Fibroblast of skin of left quadriceps (primary cell): ENCODE data around the gene CCDC27.
"Not testable (repeated sequence)": the region's sequence is repeated elsewhere in the genome, so short reads cannot be mapped to it uniquely, and the experiment has no call there.

ENCODE experiments used
- DNase-seq, 2 experiments: peaks; one replicate each; pipeline ENCODE4 v3.0.0-alpha.2; 2013; ENCODE audit warnings: low read depth in 2 of 2

The CCDC27 gene

DNA sequence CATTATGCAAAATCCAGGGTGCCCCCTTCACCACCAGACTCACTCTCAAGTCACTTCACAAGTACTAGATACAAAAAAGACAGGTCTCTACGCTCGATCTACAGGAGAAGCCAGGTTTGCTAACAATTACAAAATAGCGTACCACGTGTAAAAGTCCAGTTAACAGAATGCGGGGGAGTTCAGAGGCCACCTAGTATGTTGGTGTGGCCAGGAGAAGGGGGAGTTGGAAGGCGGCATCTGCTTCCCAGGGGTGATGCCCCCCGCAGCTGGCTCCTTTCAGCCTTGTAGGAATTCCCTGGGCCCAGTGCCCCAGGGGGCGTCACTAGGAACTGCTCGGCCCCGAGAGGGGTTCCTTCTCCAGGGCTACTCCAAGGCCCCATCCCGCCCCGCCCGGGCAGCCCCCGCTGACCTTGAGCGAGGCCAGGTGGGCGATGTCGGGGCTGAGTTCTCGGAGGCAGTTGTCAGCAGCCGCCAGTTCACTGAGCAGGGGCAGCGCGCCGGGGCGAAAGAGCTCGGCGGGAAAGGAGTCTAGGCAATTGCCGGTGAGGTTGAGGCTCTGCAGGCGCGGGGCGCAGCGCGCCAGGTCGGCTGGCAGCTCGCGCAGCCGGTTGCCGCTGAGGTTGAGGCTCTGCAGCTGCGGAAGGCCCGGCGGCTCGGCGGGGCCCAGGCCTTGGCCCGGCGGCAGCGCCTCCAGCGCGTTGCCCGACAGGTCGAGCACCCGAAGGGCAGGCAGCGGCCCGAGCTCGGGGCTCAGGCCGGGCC is 43.4 kb downstream of the CCDC27 start:
- DNase-seq, result no peak

DNA sequence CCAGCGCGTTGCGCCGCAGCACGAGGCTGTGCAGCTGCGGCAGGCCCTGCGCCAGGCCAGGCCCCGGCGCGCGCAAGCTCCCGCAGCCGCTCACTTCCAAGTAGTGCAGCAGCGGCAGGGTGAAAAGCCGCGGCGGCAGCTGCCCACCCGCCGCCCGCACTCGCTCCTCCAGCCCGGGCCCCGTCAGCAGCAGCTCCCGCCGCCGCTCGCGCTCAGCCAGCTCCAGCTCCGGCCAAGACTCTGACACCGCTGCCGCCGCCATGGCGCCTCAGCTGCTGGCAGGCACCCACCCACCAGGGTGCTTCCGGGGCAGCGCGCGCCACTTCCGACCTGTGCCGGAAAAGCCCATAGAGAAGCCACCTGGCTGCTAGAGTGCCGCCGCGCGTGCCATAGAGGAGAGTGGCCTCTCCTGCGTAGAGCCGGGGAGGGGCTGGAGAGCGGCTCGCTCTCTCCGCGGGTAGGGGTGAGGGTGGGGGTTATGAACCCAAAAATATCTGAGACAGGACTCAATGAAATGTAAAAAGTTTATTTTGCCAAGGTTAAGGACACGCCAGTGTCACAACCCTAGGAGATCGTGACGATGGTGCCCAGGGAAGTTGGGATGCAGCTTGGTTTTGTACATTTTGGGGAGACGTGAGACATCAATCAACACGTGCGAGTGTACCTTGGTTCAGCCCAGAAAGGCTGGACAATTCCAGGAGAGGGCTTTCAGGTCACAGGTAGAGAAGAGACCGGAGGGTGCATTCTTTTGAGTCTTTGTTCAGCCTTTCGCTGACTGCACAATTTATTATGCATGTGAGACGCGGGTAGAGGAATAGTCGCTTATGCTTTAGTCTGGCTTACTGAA is 44.2 kb downstream of the CCDC27 start, which contains the start of gene LRRC47:
Gene LRRC47 (minus strand): TSS at position 284 of the 847 bp plus-strand sequence. CDS start 22 bp downstream, at position 262.
- peak; percentile 68 to 77 for DNase-seq

DNA sequence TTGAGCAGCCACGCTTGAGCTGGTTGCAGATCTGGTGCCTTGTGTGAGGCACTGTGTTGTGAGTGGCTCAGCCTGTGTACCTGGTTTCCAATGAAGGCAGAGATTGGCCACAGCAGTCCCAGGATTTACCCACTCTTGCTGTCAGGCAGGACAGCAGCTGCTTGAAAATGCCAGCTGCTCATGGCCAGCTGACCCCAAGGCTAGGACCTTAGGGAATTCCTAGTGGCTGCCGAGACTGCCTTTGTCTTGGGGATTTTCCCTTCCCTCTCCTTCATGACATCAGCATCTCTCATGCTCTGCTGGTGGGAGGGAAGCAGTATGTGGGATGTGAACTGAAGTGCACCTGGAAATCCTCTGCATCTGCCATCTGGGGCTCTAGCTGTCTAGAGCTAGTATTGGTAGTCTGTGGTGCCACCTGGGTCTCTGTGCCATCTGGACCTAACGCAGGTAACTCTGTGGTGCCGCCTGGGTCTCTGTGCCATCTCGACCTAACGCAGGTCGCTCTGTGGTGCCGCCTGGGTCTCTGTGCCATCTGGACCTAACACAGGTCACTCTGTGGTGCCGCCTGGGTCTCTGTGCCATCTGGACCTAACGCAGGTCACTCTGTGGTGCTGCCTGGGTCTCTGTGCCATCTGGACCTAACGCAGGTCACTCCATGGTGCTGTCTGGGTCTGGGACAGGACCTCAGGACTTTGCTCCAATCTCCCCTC is 47.9 kb downstream of the CCDC27 start:
- no peak for DNase-seq

DNA sequence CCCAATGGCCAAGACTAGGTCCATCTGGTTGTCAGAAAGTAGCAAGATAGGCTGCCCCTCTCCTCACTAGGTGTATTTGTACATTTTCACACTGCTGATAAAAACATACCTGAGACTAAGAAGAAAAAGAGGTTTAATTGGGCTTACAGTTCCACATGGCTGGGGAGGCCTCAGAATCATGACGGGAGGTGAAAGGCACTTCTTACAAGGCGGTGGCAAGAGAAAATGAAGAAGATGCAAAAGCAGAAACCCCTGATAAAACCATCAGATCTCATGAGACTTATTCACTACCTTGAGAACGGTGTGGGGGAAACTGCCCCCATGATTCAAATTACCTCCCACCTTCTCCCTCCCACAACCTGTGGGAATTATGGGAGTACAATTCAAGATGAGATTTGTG is 48.5 kb downstream of the CCDC27 start:
- not testable (repeated sequence) for DNase-seq

DNA sequence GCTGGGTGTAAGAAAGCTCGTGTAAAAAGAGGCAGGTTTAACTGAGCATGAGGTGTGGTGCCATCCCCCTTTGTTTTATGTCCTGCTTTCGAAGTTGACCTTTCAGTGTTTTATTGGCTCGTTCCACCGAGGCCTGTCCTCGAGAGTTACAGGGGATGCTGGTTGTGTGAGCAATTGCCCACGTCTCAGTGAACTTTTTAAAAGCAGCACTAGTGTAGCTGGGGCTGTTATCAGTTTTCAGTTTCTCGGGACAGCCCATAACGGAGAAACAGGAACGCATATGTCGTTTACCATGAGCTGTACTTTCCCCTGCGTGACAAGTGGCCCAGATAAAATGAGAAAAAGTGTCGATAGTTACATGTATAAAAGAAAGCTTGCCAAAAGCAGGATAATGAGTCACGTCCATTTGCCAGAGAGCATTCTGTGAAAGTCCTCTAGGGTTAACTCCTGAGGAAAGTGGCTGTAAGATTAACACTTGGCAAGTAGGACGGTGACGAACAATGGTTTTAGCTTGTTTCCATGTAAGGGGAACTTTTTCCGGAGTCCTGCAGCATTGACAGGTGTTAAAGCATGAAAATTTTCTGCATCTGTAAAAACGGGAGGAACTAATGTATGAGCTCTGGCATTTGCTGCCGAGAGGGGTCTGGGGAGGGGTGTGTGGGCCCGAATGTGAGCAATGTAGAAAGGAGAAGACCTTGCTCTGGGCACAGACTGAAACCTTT is 51.8 kb downstream of the CCDC27 start:
- DNase-seq, result no peak

DNA sequence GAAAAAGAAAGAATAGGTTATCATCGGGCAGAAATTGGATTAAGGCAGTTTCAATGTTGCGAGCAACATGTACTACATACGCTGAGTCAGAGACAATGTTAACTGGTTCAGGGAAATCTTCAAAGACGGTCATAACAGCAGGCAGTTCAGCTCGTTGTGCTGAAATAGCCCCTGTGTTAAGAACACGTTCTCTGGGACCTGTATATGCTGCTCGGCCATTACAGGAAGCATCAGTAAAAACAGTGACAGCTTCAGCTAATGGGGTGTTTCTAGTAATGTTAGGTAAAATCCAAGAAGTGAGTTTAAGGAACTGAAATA is 52.3 kb downstream of the CCDC27 start:
- DNase-seq, result not testable (repeated sequence)

DNA sequence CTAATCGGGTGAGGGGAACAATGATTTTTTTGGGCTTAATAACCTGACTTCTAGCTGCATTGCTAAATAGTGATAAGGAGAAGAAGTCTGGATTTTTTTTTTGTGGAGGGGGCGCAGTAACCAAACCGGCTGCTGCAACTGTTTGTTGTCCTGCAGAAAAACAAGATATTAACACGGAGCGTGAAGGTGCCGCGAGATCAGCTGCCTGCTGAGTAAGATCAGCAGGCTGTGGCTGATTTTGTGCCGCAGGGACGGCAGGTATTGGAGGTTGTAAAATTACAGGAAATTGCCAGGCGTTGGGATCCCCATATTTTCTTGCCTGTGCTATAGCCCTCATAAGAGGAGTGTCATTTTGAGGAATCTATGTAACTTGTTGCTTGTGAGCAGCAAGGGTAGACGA is 52.8 kb downstream of the CCDC27 start:
- DNase-seq, result no peak

DNA sequence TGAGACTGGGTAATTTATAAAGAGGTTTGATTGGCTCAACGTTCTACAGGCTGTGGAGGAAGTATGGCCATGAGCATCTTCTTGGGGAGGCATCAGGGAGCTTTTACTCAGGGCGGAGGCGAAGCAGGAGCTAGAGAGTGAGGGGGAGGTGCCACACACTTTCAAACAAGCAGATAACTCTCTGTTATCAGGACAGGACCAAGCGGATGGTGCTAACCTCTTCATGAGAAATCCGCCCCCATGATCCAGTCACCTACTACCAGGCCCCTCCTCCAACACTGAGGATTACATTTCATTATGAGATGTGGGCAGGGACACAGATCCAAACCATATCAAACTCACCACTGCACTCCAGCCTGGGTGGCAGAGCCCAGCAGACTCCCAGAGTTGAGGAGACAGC is 55.5 kb downstream of the CCDC27 start:
- DNase-seq, result no peak

DNA sequence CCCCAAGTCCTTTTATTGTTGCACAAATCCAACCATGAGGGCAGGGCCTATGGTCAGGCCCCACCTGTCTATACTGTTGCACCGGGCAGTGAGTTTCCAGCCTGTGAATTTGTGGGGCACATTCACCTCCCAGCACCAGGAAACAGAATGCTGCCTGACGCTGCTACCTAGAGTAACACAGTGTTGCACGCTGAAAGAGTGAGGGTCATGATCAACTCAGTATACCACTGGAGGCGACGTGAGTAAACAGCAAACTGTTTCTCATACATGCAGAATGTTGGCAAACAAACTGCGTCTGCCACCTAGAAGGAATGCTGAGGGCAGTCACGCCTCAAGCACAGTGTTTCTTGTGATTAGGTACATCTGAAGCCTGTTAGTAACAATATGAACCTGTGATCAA is 57.4 kb downstream of the CCDC27 start:
- DNase-seq, result no peak

DNA sequence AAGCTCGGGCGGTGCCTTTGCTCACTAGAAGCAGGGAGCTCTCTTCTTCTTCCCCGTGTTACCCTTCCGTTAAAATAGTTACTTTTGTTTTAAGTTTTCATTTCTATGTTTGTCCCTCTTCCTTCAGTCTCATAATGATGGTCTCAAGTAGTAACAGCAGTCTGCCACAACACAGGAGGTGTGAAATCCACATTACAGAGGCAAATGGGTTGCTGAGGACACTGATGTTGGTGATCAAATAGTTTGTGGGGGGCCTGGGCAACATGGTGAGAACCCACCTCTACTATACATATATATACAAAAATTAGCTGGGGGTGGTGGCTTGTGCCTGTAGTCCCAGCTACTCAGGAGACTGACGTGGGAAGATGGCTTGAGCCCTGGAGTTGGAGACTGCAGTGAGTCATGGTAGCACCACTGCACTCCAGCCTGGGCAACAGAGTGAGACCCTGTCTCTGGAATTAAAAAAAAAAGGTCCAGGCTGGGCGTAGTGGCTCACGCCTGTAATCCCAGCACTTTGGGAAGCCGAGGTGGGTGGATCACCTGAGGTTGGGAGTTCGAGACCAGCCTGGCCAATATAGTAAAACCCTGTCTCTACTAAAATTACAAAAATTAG is 58.0 kb downstream of the CCDC27 start:
- not testable (repeated sequence) for DNase-seq

DNA sequence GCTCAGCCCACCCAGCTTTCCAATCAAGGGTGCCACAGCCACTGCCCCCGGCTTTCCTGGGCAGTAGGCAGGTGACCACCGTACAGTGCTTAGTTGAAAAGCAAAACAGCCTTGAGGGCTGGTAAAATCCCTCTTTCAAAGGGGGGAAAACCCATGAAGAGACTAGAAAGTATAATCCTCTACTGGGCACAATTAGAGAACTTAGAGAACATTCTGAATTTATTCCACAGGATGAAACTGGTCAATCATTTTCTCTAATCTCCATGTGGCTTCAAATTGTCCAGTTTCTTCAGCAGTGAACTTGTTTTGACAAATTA is 59.3 kb downstream of the CCDC27 start:
- DNase-seq, result no peak

DNA sequence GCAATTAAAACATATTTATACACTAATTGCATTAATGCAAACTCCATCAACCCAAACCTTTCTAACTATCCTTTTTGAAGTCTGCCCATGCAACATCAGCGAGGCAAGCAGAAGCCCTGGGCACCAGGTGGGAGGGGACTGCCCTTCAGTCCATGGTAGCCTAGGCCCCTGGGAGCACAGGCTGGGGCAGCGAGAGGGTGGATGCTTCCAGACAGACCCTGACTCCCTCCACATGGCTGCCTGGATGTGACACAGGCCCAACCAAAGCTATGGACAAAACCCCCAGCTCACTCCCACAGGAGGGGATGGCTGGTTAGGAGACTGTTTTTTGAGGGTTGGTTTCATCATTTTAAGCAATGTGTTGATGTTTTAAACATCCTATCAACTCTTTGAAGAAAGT is 61.8 kb downstream of the CCDC27 start:
- no peak for DNase-seq

DNA sequence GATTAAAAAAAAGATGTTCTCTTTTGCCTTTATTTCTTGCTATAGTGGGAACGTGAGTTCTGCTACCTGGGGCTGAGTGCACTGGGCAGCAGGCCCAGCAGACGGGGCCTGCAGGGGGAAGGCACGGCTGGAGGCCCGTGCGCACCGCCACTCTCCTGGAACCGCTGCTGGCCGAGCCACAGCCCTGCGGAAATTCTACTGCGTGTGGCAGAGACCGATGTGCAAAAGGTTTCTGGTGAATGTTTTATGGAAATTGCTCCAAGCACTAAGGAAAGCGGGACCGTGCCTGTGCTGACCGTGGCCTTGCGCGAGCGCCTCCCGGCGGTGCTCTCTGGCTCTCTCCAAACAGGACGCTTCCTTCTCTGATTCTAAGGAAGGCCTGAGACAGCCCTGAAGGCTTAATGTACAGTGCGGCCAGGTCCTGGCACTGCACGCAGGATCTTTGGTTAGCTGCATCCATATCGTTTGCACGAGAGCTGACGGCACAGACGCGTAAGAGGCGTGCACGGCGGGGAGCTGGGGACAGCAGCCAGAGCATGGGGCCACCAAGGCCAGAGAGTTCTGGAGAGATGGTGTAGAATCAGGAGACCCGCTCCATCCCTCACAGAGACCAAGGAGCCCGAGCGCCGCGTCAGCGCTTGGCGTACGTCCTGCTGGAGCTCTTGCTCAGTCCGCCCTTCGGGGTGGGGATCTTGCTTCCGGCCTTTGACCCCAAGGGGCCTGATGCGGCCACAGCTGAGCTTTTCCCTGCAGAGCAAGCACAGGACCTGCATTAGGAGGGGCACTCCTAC is 62.7 kb downstream of the CCDC27 start:
- no peak for DNase-seq

DNA sequence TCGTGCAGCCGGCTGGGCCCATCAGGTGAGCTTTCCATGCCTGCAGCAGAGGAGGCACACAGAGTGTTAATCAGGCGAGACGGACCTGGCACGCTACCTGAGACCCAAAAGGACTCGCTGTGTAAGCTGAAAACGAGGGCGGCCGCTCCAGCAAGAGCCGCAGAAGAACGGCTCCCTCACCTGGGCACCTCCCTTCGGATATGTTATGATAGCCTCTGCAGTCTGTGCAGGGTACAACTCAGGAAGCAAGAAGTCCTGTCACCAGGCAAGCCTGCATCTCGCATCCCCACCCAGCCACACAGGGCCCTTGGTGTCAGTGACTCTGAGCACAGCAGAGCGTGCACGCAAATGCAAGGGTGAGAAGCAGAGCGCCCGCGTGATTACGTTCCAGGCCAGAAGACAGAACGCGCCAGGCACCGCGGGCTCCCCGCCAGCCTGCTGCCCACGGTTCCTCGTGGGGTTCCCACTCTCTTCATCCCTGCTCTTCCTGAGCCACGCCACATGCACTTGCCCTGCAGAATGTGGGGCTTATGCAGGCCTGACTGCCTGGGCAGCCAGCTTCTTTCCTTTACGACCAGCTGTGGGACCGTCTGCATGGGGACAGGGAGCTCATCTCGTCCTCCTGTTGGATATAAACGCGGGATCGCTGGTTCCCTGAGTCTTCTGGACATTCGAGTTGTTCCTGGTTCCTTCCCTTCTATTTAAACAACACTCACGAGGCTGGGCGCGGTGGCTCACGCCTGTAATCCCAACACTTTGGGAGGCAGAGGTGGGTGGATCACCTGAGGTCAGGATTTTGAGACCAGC is 64.3 kb downstream of the CCDC27 start:
- DNase-seq, result no peak

DNA sequence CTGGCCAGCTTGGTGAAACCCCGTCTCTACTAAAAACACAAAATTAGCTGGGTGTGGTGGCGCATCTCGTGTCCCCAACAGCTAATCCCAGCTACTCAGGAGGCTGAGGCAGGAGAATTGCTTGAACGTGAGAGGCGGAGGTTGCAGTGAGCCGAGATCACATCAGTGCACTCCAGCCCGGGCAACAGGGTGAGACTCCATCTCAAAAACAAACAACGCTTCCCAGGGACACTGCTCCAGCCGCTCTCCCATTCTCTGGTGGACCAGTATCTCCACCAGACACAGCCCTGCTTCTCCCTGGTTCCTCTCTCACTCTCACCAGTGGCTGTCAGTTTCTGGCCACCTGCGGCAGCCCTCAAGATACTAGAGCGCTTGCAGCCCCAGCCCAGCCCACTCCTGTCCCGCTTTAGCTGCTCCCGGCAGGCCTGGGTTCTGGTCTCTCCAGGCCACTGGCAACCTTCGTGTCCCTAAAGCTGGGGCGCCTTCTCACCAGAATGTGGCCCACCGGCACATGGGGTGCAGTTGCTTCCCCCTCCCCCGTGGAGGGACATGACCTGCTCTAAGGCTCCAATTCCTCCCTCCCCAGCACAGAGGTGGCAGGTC is 65.0 kb downstream of the CCDC27 start:
- DNase-seq, result no peak

DNA sequence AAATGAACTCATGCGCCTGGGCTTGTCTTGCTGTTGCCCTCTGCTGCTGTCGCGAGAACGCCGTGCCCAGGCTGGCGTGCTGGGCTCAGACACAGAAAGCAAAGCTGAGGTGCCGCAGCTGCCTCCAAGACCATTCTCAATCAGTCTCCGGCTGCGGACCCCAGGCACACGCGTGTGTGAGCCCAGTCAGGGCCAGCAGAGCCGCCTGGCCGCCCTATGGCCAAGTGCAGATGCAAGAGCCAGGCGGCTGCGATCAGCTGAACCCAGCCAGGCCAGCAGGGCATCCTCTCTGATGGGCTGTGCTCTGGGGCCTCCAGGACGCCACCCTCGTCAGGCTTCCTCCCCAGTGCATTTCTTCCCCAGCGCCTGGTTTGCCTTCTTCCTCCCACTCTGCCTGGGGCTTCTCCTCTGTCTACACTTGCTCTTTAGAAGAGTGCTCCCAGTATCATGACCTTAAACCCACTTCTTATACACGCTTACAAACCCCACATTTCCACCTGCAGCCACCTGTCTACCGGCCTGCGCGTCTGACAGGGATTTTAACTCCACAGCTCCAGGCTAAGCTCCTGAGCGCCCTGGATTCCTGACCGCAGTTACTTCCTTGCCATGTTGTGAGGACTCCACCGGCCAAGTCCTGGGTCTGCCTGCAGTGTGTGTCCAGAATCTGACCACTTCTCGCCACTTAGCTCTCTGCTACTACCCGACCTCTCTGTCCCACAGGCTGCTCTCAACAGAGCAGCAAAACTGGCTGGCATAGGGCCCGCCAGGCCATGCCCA is 65.8 kb downstream of the CCDC27 start:
- no peak for DNase-seq

DNA sequence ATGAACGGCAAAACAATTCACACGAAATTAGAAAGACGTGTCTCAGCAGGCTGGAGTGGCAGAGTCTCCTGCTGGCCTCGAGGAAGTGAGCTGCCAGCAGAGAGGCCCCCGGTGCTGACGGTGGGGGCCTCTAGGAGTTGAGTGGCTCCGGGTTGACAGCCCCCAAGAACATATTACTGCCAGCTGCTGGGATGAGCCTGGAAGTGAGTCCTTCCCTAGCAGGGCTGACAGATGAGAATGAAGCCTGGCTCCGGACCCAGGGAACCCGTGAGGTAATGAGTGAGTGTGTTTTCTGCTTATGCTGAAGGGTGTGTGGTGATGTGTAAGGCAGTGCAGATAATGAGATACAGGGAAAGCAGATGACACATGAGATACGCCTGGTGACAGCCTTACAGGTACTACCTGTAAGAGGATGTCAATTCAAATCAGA is 67.5 kb downstream of the CCDC27 start:
- DNase-seq, result no peak

DNA sequence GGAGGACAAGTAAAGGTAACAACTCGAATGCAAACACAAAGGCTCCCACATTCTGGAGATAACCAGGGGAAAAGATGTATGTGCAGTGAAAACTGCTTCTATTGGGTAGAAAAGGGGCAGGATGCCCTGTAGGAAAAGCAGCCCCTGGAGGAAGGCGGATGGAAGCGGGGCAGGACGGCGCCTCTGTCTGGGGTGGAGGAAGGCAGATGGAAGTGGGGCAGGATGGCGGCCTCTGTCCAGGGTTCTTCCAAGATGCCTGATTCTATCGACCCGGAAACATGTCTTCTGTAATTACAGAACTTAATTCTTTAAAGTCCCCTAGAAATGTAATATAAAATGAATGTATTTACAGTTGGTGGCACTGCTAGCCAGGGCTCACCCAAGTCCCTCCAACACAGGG is 68.1 kb downstream of the CCDC27 start:
- no peak for DNase-seq

DNA sequence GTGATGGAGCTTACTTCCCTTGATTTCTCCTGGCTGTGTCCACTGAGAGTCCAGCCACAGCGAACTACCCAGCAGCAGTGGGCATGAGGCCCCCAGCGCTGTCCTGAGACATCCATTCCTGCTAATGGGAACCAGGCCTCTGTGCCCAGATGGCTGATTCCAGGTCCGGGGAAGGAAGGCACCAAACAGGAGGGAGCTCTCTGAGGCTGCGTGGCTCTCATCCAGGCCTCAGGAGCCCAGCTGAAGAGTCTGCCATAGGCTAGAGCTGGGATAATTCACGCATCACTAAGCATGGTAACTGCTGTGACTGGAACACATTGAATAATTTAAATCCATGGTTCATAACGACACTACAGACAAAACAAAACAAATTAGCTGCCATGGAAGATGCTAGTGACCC is 68.8 kb downstream of the CCDC27 start:
- no peak for DNase-seq
